Neutrophil (primary cell): ENCODE data around the gene CABP4.

Experiments
- H3K27ac ChIP-seq: fragments of 200-600 bp; sonication (generic); 2 replicates; pipeline ENCODE4 v1.5.1; 2016; ENCODE audit warnings: mild to moderate bottlenecking, moderate library complexity
- H3K27me3 ChIP-seq: fragments of 200-600 bp; sonication (generic); 2 replicates; pipeline ENCODE4 v1.6.0; 2016; ENCODE audit warnings: mild to moderate bottlenecking
- H3K36me3 ChIP-seq: fragments of 200-600 bp; sonication (generic); 2 replicates; pipeline ENCODE4 v1.5.1; 2017
- H3K4me1 ChIP-seq, 2 experiments: fragments of 200-600 bp in 1 of 2; sonication (generic) in 1 of 2; 1 replicate in 1 of 2; 2 replicates in 1 of 2; pipeline versions ENCODE4 v1.5.1 to v1.6.1; 2013 to 2016; ENCODE audit warnings: low read depth in 1 of 2, low read length in 1 of 2, mild to moderate bottlenecking in 1 of 2, moderate library complexity in 1 of 2; ENCODE audit not compliant: control insufficient read depth in 1 of 2, insufficient read depth in 1 of 2
- H3K4me3 ChIP-seq, 2 experiments: fragments of 200-600 bp in 1 of 2; sonication (generic) in 1 of 2; 1 replicate in 1 of 2; 2 replicates in 1 of 2; pipeline ENCODE4 v1.5.1; 2013 to 2016; ENCODE audit warnings: low read depth in 1 of 2, low read length in 1 of 2, mild to moderate bottlenecking in 1 of 2, moderate library complexity in 1 of 2
- H3K9me3 ChIP-seq: fragments of 200-600 bp; sonication (generic); 2 replicates; pipeline ENCODE4 v1.5.1; 2016
- CTCF ChIP-seq: fragments of 200-600 bp; sonication (generic); IDR thresholded peaks from 2 replicates; pipeline ENCODE4 v1.5.1; 2016; ENCODE audit warnings: antibody characterized with exemption

CABP4 gene

DNA sequence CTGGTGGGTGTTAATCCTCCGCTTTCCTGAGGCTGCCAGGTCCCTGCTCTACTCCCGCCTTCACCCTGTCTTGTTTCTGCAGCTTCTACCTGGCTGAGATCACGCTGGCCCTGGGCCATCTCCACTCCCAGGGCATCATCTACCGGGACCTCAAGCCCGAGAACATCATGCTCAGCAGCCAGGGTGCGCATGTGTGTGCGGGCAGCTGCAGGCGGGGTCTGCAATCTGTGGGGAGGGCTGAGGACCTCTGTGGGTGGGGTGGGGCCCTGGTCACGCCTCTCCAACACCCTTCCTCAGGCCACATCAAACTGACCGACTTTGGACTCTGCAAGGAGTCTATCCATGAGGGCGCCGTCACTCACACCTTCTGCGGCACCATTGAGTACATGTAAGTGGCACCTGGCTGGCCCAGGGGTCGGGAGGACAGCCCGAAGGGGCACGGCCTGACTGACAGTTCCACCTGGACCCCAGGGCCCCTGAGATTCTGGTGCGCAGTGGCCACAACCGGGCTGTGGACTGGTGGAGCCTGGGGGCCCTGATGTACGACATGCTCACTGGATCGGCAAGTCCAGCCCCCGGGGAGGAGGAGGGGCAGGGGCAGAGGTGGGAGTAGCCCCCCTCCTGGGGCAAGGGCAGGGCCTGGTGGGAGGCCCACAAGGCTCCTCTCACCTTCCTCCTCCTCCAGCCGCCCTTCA is 22.4 kb upstream of the CABP4 start:
- H3K9me3 ChIP-seq: no peaks in the 10 kb centered on the region
- no peak overlapping the region for H3K27ac ChIP-seq
- no peak for TF ChIP-seq CTCF
- no peaks in the 10 kb centered on the region for H3K27me3 ChIP-seq
- peaks cover 28 to 32% of the 10 kb centered on the region in 2 experiments for H3K4me1 ChIP-seq
- no peak overlapping the region for H3K4me3 ChIP-seq
- peaks cover 70% of the 10 kb centered on the region for H3K36me3 ChIP-seq

- Histone ChIP-seq H3K4me1 (peaks cover 23 to 27% of the 10 kb centered on the region in 2 experiments), H3K36me3 (peaks cover 80% of the 10 kb centered on the region), H3K9me3 (no peaks in the 10 kb centered on the region), H3K27me3 (no peaks in the 10 kb centered on the region), H3K27ac (no peak overlapping the region), H3K4me3 (no peak overlapping the region)
- no peak for TF ChIP-seq CTCF
These were observed 21.4 kb upstream of the CABP4 start for GRCh38 chr11:67433536-67434394.

- Histone ChIP-seq H3K36me3 (peaks cover 83% of the 10 kb centered on the region), H3K9me3 (no peaks in the 10 kb centered on the region), H3K27ac (no peak overlapping the region), H3K4me3 (no peak overlapping the region), H3K27me3 (no peaks in the 10 kb centered on the region), H3K4me1 (peaks cover 16 to 20% of the 10 kb centered on the region in 2 experiments)
- TF ChIP-seq CTCF: no peak
These were observed 20.7 kb upstream of the CABP4 start for GRCh38 chr11:67434395-67434881.

GRCh38 chr11:67435031-67435726 is 20.0 kb upstream of the CABP4 start:
- no peak for TF ChIP-seq CTCF
- no peaks in the 10 kb centered on the region for H3K9me3 ChIP-seq
- H3K4me3 ChIP-seq: no peak overlapping the region
- H3K4me1 ChIP-seq: peaks cover 14% of the 10 kb centered on the region in 2 experiments
- H3K27ac ChIP-seq: no peak overlapping the region
- peaks cover 81% of the 10 kb centered on the region for H3K36me3 ChIP-seq
- no peaks in the 10 kb centered on the region for H3K27me3 ChIP-seq

- Histone ChIP-seq H3K4me1 (peaks cover 14% of the 10 kb centered on the region in 2 experiments), H3K27me3 (no peaks in the 10 kb centered on the region), H3K9me3 (no peaks in the 10 kb centered on the region), H3K4me3 (no peak overlapping the region), H3K27ac (no peak overlapping the region), H3K36me3 (peaks cover 75% of the 10 kb centered on the region)
- no peak for TF ChIP-seq CTCF
These were observed 19.3 kb upstream of the CABP4 start for GRCh38 chr11:67435727-67436458.
